Neuronal stem cell (in vitro differentiated cells): Measurements from ENCODE around the gene PIK3CD.

Source experiments
- DNase-seq: peaks from one replicate; pipeline ENCODE4 v3.0.0-alpha.2; 2013; ENCODE audit warnings: low spot score
- H2AFZ ChIP-seq: one replicate; pipeline ENCODE4 v1.6.1; 2013; ENCODE audit warnings: mild to moderate bottlenecking, low read length, inconsistent platforms
- H2AK5ac ChIP-seq: 2 replicates; pipeline ENCODE4 v1.6.1; 2013; ENCODE audit warnings: low read depth, mild to moderate bottlenecking, inconsistent platforms, low read length, moderate library complexity, mixed read lengths
- H2BK120ac ChIP-seq: 2 replicates; pipeline ENCODE4 v1.6.1; 2013; ENCODE audit warnings: low read depth, mild to moderate bottlenecking, inconsistent platforms, low read length, moderate library complexity, mixed read lengths
- H2BK12ac ChIP-seq: one replicate; pipeline ENCODE4 v1.6.1; 2013; ENCODE audit warnings: low read length, inconsistent platforms
- H2BK15ac ChIP-seq: 2 replicates; pipeline ENCODE4 v1.6.1; 2013; ENCODE audit warnings: mild to moderate bottlenecking, low read length, inconsistent platforms, mixed read lengths
- H2BK5ac ChIP-seq: one replicate; pipeline ENCODE4 v1.6.1; 2013; ENCODE audit warnings: inconsistent platforms, mild to moderate bottlenecking, low read length, moderate library complexity
- H3K14ac ChIP-seq: one replicate; pipeline ENCODE4 v1.6.1; 2013; ENCODE audit warnings: low read length, inconsistent platforms
- H3K18ac ChIP-seq: 2 replicates; pipeline ENCODE4 v1.6.1; 2013; ENCODE audit warnings: low read length, inconsistent platforms
- H3K23ac ChIP-seq: 2 replicates; pipeline ENCODE4 v1.6.1; 2013; ENCODE audit warnings: low read depth, mild to moderate bottlenecking, mixed read lengths, low read length, inconsistent platforms; ENCODE audit not compliant: poor library complexity
- H3K27ac ChIP-seq: replicated peaks from 3 replicates; pipeline ENCODE4 v1.5.1; 2013; ENCODE audit warnings: low read length, inconsistent platforms
- H3K27me3 ChIP-seq, 3 experiments: 2 replicates each; pipeline ENCODE4 v1.6.1; 2013; ENCODE audit warnings: low read length in 3 of 3, mild to moderate bottlenecking in 2 of 3, inconsistent platforms in 1 of 3, low read depth in 1 of 3, mixed read lengths in 1 of 3, moderate library complexity in 1 of 3; ENCODE audit not compliant: control insufficient read depth in 3 of 3, insufficient read depth in 3 of 3
- H3K36me3 ChIP-seq, 2 donors: replicated peaks in 1 of 2; 2 replicates each; pipeline ENCODE4 v1.6.1; 2013; ENCODE audit warnings: low read length in 2 of 2; ENCODE audit not compliant: control insufficient read depth in 2 of 2, insufficient read depth in 2 of 2
- H3K4ac ChIP-seq: 2 replicates; pipeline ENCODE4 v1.6.1; 2013; ENCODE audit warnings: inconsistent platforms, mild to moderate bottlenecking, low read length, moderate library complexity
- H3K4me1 ChIP-seq, 2 donors: 1 replicate in 1 of 2; 2 replicates in 1 of 2; pipeline ENCODE4 v1.6.1; 2013; ENCODE audit warnings: low read length in 2 of 2, low read depth in 1 of 2; ENCODE audit not compliant: control insufficient read depth in 2 of 2, insufficient read depth in 1 of 2
- H3K4me2 ChIP-seq: one replicate; pipeline ENCODE4 v1.6.1; 2013; ENCODE audit warnings: mild to moderate bottlenecking, low read length, inconsistent platforms; ENCODE audit not compliant: insufficient read depth, poor library complexity, severe bottlenecking
- H3K4me3 ChIP-seq, 2 donors: 2 replicates each; pipeline ENCODE4 v1.5.1; 2013; ENCODE audit warnings: low read length in 2 of 2, mild to moderate bottlenecking in 2 of 2, inconsistent platforms in 1 of 2, moderate library complexity in 1 of 2
- H3K79me1 ChIP-seq: one replicate; pipeline ENCODE4 v1.6.1; 2013; ENCODE audit warnings: low read depth, mild to moderate bottlenecking, inconsistent platforms, low read length, moderate library complexity
- H3K9ac ChIP-seq: one replicate; pipeline ENCODE4 v1.6.1; 2013; ENCODE audit warnings: mild to moderate bottlenecking, low read depth, low read length, inconsistent platforms; ENCODE audit not compliant: poor library complexity
- H3K9me3 ChIP-seq, 2 donors: replicated peaks in 1 of 2; 2 replicates each; pipeline versions ENCODE3 to v1.6.1; 2013; ENCODE audit warnings: low read length in 2 of 2, mild to moderate bottlenecking in 2 of 2, inconsistent platforms in 1 of 2, low read depth in 1 of 2, mixed read lengths in 1 of 2, moderate library complexity in 1 of 2; ENCODE audit not compliant: control insufficient read depth in 2 of 2, insufficient read depth in 1 of 2
- H4K8ac ChIP-seq: one replicate; pipeline ENCODE4 v1.6.1; 2013; ENCODE audit warnings: low read depth, mild to moderate bottlenecking, inconsistent platforms, low read length, moderate library complexity
- H4K91ac ChIP-seq: one replicate; pipeline ENCODE4 v1.6.1; 2013; ENCODE audit warnings: low read length, low read depth, mild to moderate bottlenecking, inconsistent platforms; ENCODE audit not compliant: poor library complexity
- whole genome bisulfite sequencing, 2 donors: extraction: QIAGEN DNeasy Blood & Tissue Kit; methylation state at CpG; one replicate each; pipeline ENCODE4 v1.1.7; 2013; ENCODE audit warnings: missing lambda C conversion rate in 2 of 2, mixed read lengths in 1 of 2; ENCODE audit not compliant: insufficient read length in 2 of 2, insufficient replicate concordance in 1 of 2; ENCODE audit errors: extremely low coverage in 2 of 2; 5-methylcytosine and 5-hydroxymethylcytosine counted together

PIK3CD gene

DNA sequence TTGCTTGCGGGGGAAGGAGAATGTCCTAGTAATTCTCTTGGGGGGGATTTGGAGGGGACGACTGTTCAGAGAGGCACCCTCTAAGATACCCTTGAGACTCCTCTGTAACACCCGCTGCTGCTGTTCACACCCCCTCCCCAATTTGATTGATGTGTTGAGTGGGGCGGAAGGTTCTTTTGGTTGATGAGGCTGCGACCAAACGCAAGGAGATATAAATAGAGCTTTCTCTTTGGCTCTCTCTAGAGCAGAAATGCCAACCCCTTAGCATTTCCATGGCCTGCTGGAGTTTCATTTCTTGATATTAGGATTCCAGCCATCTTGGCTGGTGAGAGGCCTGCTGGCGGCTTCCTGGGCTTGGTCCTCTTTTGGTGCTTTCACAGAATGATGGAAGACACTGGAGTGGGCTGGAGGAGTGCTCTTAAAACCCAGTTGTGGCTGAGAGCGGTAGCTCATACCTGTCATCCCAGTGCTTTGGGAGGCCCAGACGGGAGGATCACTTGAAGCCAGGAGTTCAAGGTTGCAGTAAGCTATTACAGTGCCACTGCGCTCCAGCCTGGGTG is 2.0 kb downstream of the PIK3CD start:
- no peak overlapping the region for H2AK5ac ChIP-seq
- no peak overlapping the region for H2BK5ac ChIP-seq
- no peak overlapping the region for H3K4me2 ChIP-seq
- H3K14ac ChIP-seq: no peak overlapping the region
- H3K4me1 ChIP-seq: peaks cover 3% of the 10 kb centered on the region in 2 donors
- no peak for DNase-seq
- no peaks in the 10 kb centered on the region for H3K79me1 ChIP-seq
- no peak overlapping the region for H3K9ac ChIP-seq
- H2BK15ac ChIP-seq: no peak overlapping the region
- no peak overlapping the region for H3K23ac ChIP-seq
- no peak overlapping the region for H3K18ac ChIP-seq
- no peaks in the 10 kb centered on the region for H3K36me3 ChIP-seq
- no peak overlapping the region for H4K8ac ChIP-seq
- no peak overlapping the region for H3K4me3 ChIP-seq
- H3K4ac ChIP-seq: no peak overlapping the region
- no peak overlapping the region for H2BK120ac ChIP-seq
- no peaks in the 10 kb centered on the region for H3K9me3 ChIP-seq
- no peak overlapping the region for H2BK12ac ChIP-seq
- H3K27me3 ChIP-seq: peaks cover 0 to 89% (median 24%) of the 10 kb centered on the region in 3 experiments
- no CpG with 5 or more reads among the region's 10 CpGs for WGBS, 2 donors
- no peak overlapping the region for H4K91ac ChIP-seq
- H2AFZ ChIP-seq: no peak overlapping the region
- H3K27ac ChIP-seq: no peak overlapping the region

DNA sequence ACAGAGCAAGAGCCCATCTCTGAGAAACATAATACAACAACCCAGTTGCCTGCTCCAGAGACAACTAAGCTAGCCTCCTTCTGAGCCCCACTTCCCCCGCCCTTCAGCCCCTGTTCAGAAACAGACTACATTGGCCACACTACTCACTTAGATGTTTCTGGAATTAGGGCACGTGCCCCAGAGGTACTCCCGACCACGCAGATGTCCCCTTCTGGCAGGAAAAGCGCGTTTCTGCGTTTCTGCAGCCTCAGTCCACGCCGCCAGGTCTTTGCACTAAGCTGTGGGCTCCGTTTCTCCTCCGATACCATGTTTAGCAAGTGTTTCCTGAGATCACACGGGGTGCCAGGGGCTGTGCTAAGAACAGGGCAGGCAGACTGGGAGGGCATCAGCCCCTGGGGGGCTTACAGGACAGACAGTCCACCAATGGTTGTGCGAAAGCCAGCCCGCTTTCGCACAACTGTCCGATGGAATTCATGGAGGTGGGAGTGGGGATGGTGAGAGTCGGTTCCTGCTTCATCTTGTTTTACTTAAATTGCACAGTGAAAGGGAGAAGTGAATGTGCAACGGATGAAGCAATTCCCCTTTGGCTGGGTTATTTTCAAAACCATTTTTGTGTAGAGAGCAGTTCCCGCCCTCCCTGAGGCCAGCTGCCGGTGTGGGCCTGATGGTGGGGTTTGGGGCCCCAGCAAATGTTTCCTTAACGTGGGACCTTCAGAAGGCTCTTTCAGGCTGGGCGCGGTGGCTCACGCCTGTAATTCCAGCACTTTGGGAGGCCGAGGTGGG is 2.7 kb downstream of the PIK3CD start:
- H3K4me1 ChIP-seq: peaks cover 3% of the 10 kb centered on the region in 2 donors
- H2BK5ac ChIP-seq: no peak overlapping the region
- H4K91ac ChIP-seq: no peak overlapping the region
- no peak overlapping the region for H3K18ac ChIP-seq
- no CpG with 5 or more reads among the region's 25 CpGs for WGBS, 2 donors
- no peak overlapping the region for H2BK120ac ChIP-seq
- H3K4me2 ChIP-seq: no peak overlapping the region
- no peak for DNase-seq
- H3K27ac ChIP-seq: no peak overlapping the region
- no peak overlapping the region for H2BK12ac ChIP-seq
- H3K79me1 ChIP-seq: no peaks in the 10 kb centered on the region
- H3K4me3 ChIP-seq: no peak overlapping the region
- no peaks in the 10 kb centered on the region for H3K9me3 ChIP-seq
- peaks cover 0 to 87% (median 24%) of the 10 kb centered on the region in 3 experiments for H3K27me3 ChIP-seq
- no peaks in the 10 kb centered on the region for H3K36me3 ChIP-seq
- H2AFZ ChIP-seq: no peak overlapping the region
- no peak overlapping the region for H3K9ac ChIP-seq
- H2AK5ac ChIP-seq: no peak overlapping the region
- no peak overlapping the region for H3K14ac ChIP-seq
- no peak overlapping the region for H3K23ac ChIP-seq
- H3K4ac ChIP-seq: no peak overlapping the region
- no peak overlapping the region for H2BK15ac ChIP-seq
- no peak overlapping the region for H4K8ac ChIP-seq

DNA sequence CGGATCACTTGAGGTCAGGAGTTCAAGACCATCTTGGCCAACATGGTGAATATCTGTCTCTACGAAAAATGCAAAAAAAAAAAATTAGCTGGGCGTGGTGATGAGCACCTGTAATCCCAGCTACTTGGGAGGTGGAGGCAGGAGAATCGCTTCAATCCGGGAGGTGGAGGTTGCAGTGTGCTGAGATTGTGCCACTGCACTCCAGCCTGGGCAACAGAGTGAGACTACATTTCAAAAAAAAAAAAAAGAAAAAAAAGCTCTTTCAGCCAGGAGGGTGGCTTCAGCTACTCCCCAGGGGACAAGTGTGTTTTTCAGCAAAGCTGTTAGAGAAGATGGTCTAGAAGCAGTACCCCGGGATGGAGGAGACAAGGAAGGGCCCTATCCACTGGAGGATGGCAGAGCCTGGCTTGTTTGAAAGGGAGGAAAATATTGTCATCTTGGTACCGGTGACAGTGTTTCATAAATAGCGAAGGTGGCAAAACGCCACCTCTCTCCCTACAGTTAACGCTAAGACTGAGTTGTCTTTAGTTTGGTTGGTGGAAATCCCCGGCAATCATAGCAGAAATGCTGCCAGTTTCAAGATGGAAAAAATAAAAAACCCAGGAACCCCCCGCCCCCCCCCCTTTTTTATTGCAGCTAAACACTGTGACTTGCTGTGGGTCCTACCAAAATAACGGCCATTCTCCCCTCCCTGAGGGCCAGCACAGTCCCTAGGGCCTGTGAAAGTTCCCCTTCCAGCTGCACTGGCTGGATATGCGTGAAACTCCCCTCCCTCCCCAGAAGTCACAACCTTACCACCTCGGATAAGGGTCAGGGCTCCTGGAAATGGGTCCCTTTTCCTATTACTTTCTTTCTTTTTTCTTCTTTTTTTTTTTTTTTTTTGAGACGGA is 3.5 kb downstream of the PIK3CD start:
- Histone ChIP-seq H3K4me3 (no peak overlapping the region), H3K27me3 (peaks cover 0 to 83% (median 24%) of the 10 kb centered on the region in 3 experiments), H3K79me1 (no peaks in the 10 kb centered on the region), H3K27ac (no peak overlapping the region), H2BK15ac (no peak overlapping the region), H2BK120ac (no peak overlapping the region), H3K4me1 (peaks cover 3% of the 10 kb centered on the region in 2 donors), H2AFZ (no peak overlapping the region), H2AK5ac (no peak overlapping the region), H3K4ac (no peak overlapping the region), H3K23ac (no peak overlapping the region), H3K9me3 (no peaks in the 10 kb centered on the region), H3K18ac (no peak overlapping the region), H4K91ac (no peak overlapping the region), H3K9ac (no peak overlapping the region), H4K8ac (no peak overlapping the region), H3K14ac (no peak overlapping the region), H3K36me3 (no peaks in the 10 kb centered on the region), H2BK12ac (no peak overlapping the region), H3K4me2 (no peak overlapping the region), H2BK5ac (no peak overlapping the region)
- no CpG with 5 or more reads among the region's 16 CpGs for WGBS, 2 donors
- DNase-seq: no peak

DNA sequence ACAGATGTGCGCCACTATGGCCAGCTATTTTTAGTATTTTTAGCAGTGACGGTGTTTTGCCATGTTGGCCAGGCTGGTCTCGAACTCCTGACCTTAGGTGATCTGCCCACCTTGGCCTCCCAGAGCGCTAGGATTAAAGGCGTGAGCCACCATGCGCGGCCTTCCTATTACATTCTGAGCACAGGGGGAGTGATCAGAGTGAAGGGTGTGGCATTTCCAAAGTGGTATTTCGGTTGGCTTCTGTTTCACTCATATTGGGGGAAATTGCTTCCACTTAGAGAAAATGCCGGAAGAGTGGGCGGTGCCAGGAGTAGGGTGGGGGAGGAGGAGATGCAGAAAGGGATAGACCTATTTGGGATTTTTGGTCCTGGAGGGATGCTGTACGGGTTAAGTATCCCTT is 4.3 kb downstream of the PIK3CD start:
- H4K91ac ChIP-seq: no peak overlapping the region
- H3K9me3 ChIP-seq: no peaks in the 10 kb centered on the region
- H3K4me1 ChIP-seq: peaks cover 3% of the 10 kb centered on the region in 2 donors
- H3K18ac ChIP-seq: no peak overlapping the region
- no peak overlapping the region for H3K9ac ChIP-seq
- no peak overlapping the region for H3K27ac ChIP-seq
- H3K14ac ChIP-seq: no peak overlapping the region
- no peak overlapping the region for H3K4me3 ChIP-seq
- H3K36me3 ChIP-seq: no peaks in the 10 kb centered on the region
- no peak for DNase-seq
- no CpG with 5 or more reads among the region's 11 CpGs for WGBS, 2 donors
- no peak overlapping the region for H4K8ac ChIP-seq
- H2BK15ac ChIP-seq: no peak overlapping the region
- no peak overlapping the region for H2AK5ac ChIP-seq
- H3K4me2 ChIP-seq: no peak overlapping the region
- H3K27me3 ChIP-seq: peaks cover 0 to 81% (median 21%) of the 10 kb centered on the region in 3 experiments
- no peak overlapping the region for H3K23ac ChIP-seq
- no peak overlapping the region for H2AFZ ChIP-seq
- no peak overlapping the region for H2BK12ac ChIP-seq
- no peak overlapping the region for H2BK120ac ChIP-seq
- H3K79me1 ChIP-seq: no peaks in the 10 kb centered on the region
- no peak overlapping the region for H2BK5ac ChIP-seq
- no peak overlapping the region for H3K4ac ChIP-seq
